ENCODE measurements around the gene DOCK8.

Gene DOCK8

GRCh38 chr9:316382-316965, 101.8 kb downstream of the DOCK8 start:
- DNase-seq, result no peak

- DNase-seq, result no peak
These were observed 104.0 kb downstream of the DOCK8 start for GRCh38 chr9:318646-319045.

GRCh38 chr9:324971-325370, 110.3 kb downstream of the DOCK8 start:
- DNase-seq, result no peak

- DNase-seq, result no peak
These were observed 112.0 kb downstream of the DOCK8 start for GRCh38 chr9:326667-327066.

- no peak for DNase-seq
These were observed 113.8 kb downstream of the DOCK8 start for GRCh38 chr9:328453-328852.

- DNase-seq, result no peak
These were observed 116.5 kb downstream of the DOCK8 start for GRCh38 chr9:331197-331596.

GRCh38 chr9:335373-335772, 120.7 kb downstream of the DOCK8 start:
- DNase-seq, result no peak

GRCh38 chr9:336039-336438, 121.4 kb downstream of the DOCK8 start:
- no peak for DNase-seq

GRCh38 chr9:338602-339001, 123.9 kb downstream of the DOCK8 start:
- no peak for DNase-seq

- DNase-seq, result no peak
These were observed 127.2 kb downstream of the DOCK8 start for GRCh38 chr9:341634-342421.

- DNase-seq, result no peak
These were observed 129.1 kb downstream of the DOCK8 start for GRCh38 chr9:343773-344172.

GRCh38 chr9:346111-346571, 131.5 kb downstream of the DOCK8 start:
- DNase-seq, result no peak

- DNase-seq, result peak; percentile 22
These were observed 133.1 kb downstream of the DOCK8 start for GRCh38 chr9:347667-348292.

- DNase-seq, result no peak
These were observed 135.7 kb downstream of the DOCK8 start for GRCh38 chr9:350384-350783.

- no peak for DNase-seq
These were observed 137.3 kb downstream of the DOCK8 start for GRCh38 chr9:351916-352315.

GRCh38 chr9:353077-353476, 138.4 kb downstream of the DOCK8 start:
- DNase-seq, result no peak

GRCh38 chr9:354453-354852, 139.8 kb downstream of the DOCK8 start:
- no peak for DNase-seq

GRCh38 chr9:357560-357959, 142.9 kb downstream of the DOCK8 start:
- DNase-seq, result no peak

- DNase-seq, result no peak
These were observed 148.1 kb downstream of the DOCK8 start for GRCh38 chr9:362561-363273.

GRCh38 chr9:363274-363612, 148.6 kb downstream of the DOCK8 start:
- no peak for DNase-seq

- no peak for DNase-seq
These were observed 150.8 kb downstream of the DOCK8 start for GRCh38 chr9:365436-365835.

- DNase-seq, result no peak
These were observed 152.0 kb downstream of the DOCK8 start for GRCh38 chr9:366620-367019.

- DNase-seq, result no peak
These were observed 155.4 kb downstream of the DOCK8 start for GRCh38 chr9:370086-370485.

- DNase-seq, result no peak
These were observed 156.7 kb downstream of the DOCK8 start for GRCh38 chr9:371349-371748.

Data from fibroblast of upper back skin (primary cell).